Naive thymus-derived CD8-positive, alpha-beta T cell (primary cell): ENCODE measurements around the gene RTL3. TPM values are rescaled to one million over a fixed set of nuclear protein-coding genes. Genes with fewer than 3 reads are reported as not detected.
A peak's percentile ranks its signal among the peaks of the same experiment; 100 is the strongest.

Experiments
- ATAC-seq, 2 donors: fragments of 150-1000 bp; cut with Tn5 transposase in 1 of 2; sonication (Bioruptor Pico), chemical (Tn5 transposase) in 1 of 2; 1 replicate in 1 of 2; 2 replicates in 1 of 2; pipeline ENCODE4 v1.10.0; 2021; ENCODE audit warnings: mild to moderate bottlenecking in 2 of 2, moderate library complexity in 2 of 2
- POLR2A ChIA-PET: fragments of 350-600 bp; sonication (Branson Sonifier 250); formaldehyde crosslinking; loops from one replicate; lab custom pipeline; 2021; ENCODE audit warnings: antibody characterized with exemption; lab: Charles Lee
- DNase-seq, 10 donors: peaks; one replicate each; pipeline versions ENCODE4 v3.0.0 to v3.0.0-alpha.2; 2020 to 2022
- H3K27ac Mint-ChIP-seq, 10 donors: one replicate each; pipeline ENCODE4 v1.8.0; 2020 to 2022; ENCODE audit warnings: mild to moderate bottlenecking in 10 of 10, mixed read lengths in 10 of 10, moderate library complexity in 4 of 10, inconsistent platforms in 1 of 10
- H3K27me3 Mint-ChIP-seq, 5 donors: one replicate each; pipeline ENCODE4 v1.8.0; 2021 to 2022; ENCODE audit warnings: mixed read lengths in 5 of 5
- H3K36me3 Mint-ChIP-seq, 3 donors: one replicate each; pipeline ENCODE4 v1.8.0; 2020 to 2022; ENCODE audit warnings: mixed read lengths in 3 of 3, mild to moderate bottlenecking in 2 of 3, inconsistent platforms in 1 of 3
- H3K4me1 Mint-ChIP-seq, 4 donors: one replicate each; pipeline ENCODE4 v1.8.0; 2021 to 2022; ENCODE audit warnings: mixed read lengths in 4 of 4
- H3K4me3 Mint-ChIP-seq, 10 donors: one replicate each; pipeline ENCODE4 v1.8.0; 2020 to 2022; ENCODE audit warnings: mild to moderate bottlenecking in 10 of 10, mixed read lengths in 10 of 10, moderate library complexity in 6 of 10, inconsistent platforms in 1 of 10
- H3K9me3 Mint-ChIP-seq, 9 donors: one replicate each; pipeline ENCODE4 v1.8.0; 2020 to 2022; ENCODE audit warnings: mixed read lengths in 9 of 9, mild to moderate bottlenecking in 3 of 9, inconsistent platforms in 1 of 9, moderate library complexity in 1 of 9
- polyA plus RNA-seq, 3 donors: library from polyadenylated mRNA; unstranded; fragments of 300-500 nt; fragmentation: Illumina TruSeq; gene quantifications; one replicate each; pipeline ENCODE4 v1.2.3, GENCODE V29; 2021
- total RNA-seq, 8 experiments: library from RNA in 2 of 8; stranded (reverse) in 2 of 8; gene quantifications; one replicate each; pipeline ENCODE4 v1.2.3 and lab custom pipeline; 2021 to 2026

The RTL3 gene
- not detected for total RNA-seq
- not detected for polyA plus RNA-seq
- total RNA-seq (lab: John Stamatoyannopoulos, UW), result 0 reads per million in 6 experiments

- POLR2A ChIA-PET, result no interaction called here
- H3K27me3 Mint-ChIP-seq, result no peaks in the 10 kb centered on the region
- peaks cover 0 to 2% (median 0%) of the 10 kb centered on the region in 9 donors for H3K9me3 Mint-ChIP-seq
- ATAC-seq (no peak), DNase-seq (no peak)
- peak within 1 kb of the TSS in 1 of 10 donors; percentile 25 for H3K27ac Mint-ChIP-seq
- H3K36me3 Mint-ChIP-seq, result no peaks in the 10 kb centered on the region
- H3K4me3 Mint-ChIP-seq, result peak within 1 kb of the TSS in 7 of 10 donors; percentile 36 to 74 (median 62)
- peaks cover 7 to 19% (median 14%) of the 10 kb centered on the region in 4 donors for H3K4me1 Mint-ChIP-seq
These were observed at the start of gene RTL3 for GRCh38 chrX:78658845-78659744. Gene RTL3, minus strand, starts transcription at chrX:78659328. Its CDS starts 908 bp downstream, at chrX:78658420.

DNA sequence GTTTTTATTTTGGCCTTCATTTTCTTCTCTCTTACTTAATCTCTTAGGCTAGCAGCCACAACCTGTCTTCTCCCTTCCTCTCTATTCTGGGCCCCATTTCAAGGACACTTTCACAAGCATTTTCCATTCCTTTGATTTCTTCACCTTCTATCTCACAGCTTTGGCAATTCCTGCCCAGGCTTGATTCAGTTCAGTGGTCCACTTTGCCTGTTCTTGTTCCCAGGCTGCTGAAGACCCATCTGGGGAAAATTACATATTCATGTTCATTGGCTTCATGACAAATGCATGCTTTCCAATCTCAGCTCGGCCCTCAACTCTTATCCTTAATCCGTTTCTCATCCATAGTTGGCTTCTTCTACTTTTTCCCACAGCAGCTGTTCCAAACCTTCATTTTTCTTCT, 49.7 kb upstream of the RTL3 start:
- no peaks in the 10 kb centered on the region for H3K9me3 Mint-ChIP-seq
- DNase-seq, result no peak
- POLR2A ChIA-PET, result no interaction called here

DNA sequence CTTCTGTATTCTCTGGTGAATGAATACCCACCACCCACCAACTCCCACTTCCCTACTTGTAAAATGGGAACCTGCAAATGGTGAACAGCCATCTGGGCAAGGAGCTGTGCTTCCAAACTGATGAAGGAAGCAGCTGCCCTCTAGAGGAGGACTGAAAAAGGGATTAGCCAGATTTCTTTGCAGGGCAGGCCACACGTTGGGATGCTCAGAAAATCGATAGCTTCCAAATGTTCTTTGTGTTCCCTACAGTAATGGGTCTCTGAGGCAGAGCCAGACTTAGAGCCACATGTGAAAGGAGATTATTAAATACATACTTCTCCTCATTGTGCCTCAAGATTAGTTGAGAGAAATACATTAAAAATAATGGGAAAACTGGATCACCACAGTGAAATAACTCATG, 49.1 kb upstream of the RTL3 start:
- H3K27me3 Mint-ChIP-seq, result no peaks in the 10 kb centered on the region
- no peak overlapping the region for H3K27ac Mint-ChIP-seq
- H3K4me3 Mint-ChIP-seq, result no peak overlapping the region
- H3K9me3 Mint-ChIP-seq, result no peaks in the 10 kb centered on the region
- DNase-seq, result no peak
- no peak for ATAC-seq
- no peaks in the 10 kb centered on the region for H3K4me1 Mint-ChIP-seq
- no peaks in the 10 kb centered on the region for H3K36me3 Mint-ChIP-seq
- POLR2A ChIA-PET, result no interaction called here

More for the DNA sequence above, 49.7 kb upstream of the RTL3 start:
- no peak for ATAC-seq
- Mint-ChIP-seq H3K27me3 (no peaks in the 10 kb centered on the region), H3K27ac (no peak overlapping the region), H3K36me3 (no peaks in the 10 kb centered on the region), H3K4me1 (no peaks in the 10 kb centered on the region), H3K4me3 (no peak overlapping the region)

DNA sequence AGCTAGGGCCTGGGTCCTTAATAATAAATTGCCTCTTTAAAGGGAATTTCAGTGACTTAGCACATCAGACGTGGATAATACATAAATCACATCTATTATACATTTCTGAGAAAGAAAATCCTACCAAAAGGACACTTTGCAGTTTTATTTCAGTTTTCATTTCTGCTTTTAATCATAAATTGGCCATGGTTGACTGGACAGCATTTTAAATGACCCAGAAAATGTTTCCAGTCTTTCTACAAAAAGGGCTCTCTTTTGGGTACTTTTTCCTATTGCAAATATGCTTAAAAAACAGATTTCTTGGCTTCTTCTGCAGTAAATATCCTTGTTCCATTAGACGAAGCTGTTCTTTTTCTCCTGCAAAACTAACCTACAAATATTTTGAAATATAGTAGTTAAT, 46.9 kb upstream of the RTL3 start:
- POLR2A ChIA-PET, result no interaction called here
- no peak overlapping the region for H3K27ac Mint-ChIP-seq
- ATAC-seq (no peak), DNase-seq (no peak)
- H3K4me3 Mint-ChIP-seq, result no peak overlapping the region
- H3K4me1 Mint-ChIP-seq, result no peaks in the 10 kb centered on the region
- H3K36me3 Mint-ChIP-seq, result no peaks in the 10 kb centered on the region
- H3K9me3 Mint-ChIP-seq, result no peaks in the 10 kb centered on the region
- H3K27me3 Mint-ChIP-seq, result no peaks in the 10 kb centered on the region

GRCh38 chrX:78693536-78693935, 34.4 kb upstream of the RTL3 start:
- H3K4me3 Mint-ChIP-seq, result no peak overlapping the region
- DNase-seq, result no peak
- ATAC-seq, result no peak
- H3K27ac Mint-ChIP-seq, result no peak overlapping the region
- POLR2A ChIA-PET, result no interaction called here
- no peaks in the 10 kb centered on the region for H3K27me3 Mint-ChIP-seq
- H3K9me3 Mint-ChIP-seq, result peaks cover 0 to 2% (median 0%) of the 10 kb centered on the region in 9 donors
- H3K36me3 Mint-ChIP-seq, result no peaks in the 10 kb centered on the region
- peaks cover 0 to under 1% (median 0%) of the 10 kb centered on the region in 4 donors for H3K4me1 Mint-ChIP-seq

DNA sequence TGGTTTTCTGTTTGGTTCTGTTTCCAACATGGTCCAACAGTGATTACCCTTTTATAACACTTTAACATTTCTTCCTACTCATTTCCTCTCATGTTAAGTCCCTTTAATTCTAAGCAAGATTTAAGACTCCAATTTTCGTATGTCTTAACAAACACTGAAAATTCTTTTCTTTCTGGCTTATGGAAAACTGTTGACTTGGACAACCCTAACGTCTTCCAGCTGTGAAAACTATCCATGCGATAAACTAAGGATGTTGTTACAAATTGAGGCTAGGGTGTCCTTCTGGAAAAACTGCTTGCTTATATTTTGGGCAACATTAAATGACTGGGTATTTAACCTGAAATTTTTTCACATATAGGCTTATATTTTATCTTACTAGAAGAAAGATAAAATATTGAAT, 33.9 kb upstream of the RTL3 start:
- Mint-ChIP-seq H3K27me3 (no peaks in the 10 kb centered on the region), H3K4me1 (no peaks in the 10 kb centered on the region), H3K36me3 (no peaks in the 10 kb centered on the region), H3K4me3 (no peak overlapping the region), H3K9me3 (peaks cover 0 to 2% (median 0%) of the 10 kb centered on the region in 9 donors), H3K27ac (no peak overlapping the region)
- DNase-seq, result no peak
- ATAC-seq, result no peak
- POLR2A ChIA-PET, result no interaction called here

GRCh38 chrX:78687586-78687985, 28.5 kb upstream of the RTL3 start:
- no peaks in the 10 kb centered on the region for H3K4me1 Mint-ChIP-seq
- no peaks in the 10 kb centered on the region for H3K27me3 Mint-ChIP-seq
- peak overlapping the region in 1 of 10 donors; percentile 48 for H3K27ac Mint-ChIP-seq
- DNase-seq, result no peak
- H3K36me3 Mint-ChIP-seq, result no peaks in the 10 kb centered on the region
- H3K4me3 Mint-ChIP-seq, result no peak overlapping the region
- no peak for ATAC-seq
- no peaks in the 10 kb centered on the region for H3K9me3 Mint-ChIP-seq
- POLR2A ChIA-PET, result no interaction called here

DNA sequence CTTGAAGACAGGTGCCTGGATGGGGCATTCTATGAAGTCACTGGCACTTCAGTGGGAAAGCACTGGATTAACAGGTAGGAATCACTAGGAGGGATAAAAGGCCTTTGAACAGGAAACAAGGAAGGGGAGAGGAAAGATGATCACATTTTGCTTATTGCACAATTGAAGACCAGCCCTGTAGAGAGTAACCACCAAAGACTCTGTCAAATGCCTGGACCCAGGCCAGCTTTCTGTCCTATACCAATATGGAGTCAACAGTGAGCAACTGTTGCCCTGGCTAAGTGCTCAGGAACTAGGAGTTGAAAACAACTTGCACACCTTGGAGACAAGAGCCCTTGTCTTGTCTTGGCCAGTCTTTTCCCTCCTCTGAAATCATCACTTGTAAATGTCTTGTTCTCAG, 14.1 kb upstream of the RTL3 start:
- no peaks in the 10 kb centered on the region for H3K4me1 Mint-ChIP-seq
- POLR2A ChIA-PET, result no interaction called here
- no peak for DNase-seq
- H3K27ac Mint-ChIP-seq, result no peak overlapping the region
- ATAC-seq, result no peak
- no peak overlapping the region for H3K4me3 Mint-ChIP-seq
- H3K27me3 Mint-ChIP-seq, result no peaks in the 10 kb centered on the region
- peaks cover 0 to 1% (median 0%) of the 10 kb centered on the region in 3 donors for H3K36me3 Mint-ChIP-seq
- H3K9me3 Mint-ChIP-seq, result peaks cover 0 to 3% (median 0%) of the 10 kb centered on the region in 9 donors

GRCh38 chrX:78665342-78665741, 6.2 kb upstream of the RTL3 start:
- DNase-seq (no peak), ATAC-seq (no peak)
- Mint-ChIP-seq H3K4me1 (peaks cover 0 to 3% (median 0%) of the 10 kb centered on the region in 4 donors), H3K4me3 (no peak overlapping the region), H3K36me3 (no peaks in the 10 kb centered on the region), H3K9me3 (no peaks in the 10 kb centered on the region), H3K27me3 (no peaks in the 10 kb centered on the region), H3K27ac (no peak overlapping the region)
- POLR2A ChIA-PET, result no interaction called here

GRCh38 chrX:78661836-78662235, 2.7 kb upstream of the RTL3 start:
- no peaks in the 10 kb centered on the region for H3K27me3 Mint-ChIP-seq
- POLR2A ChIA-PET, result no interaction called here

DNA sequence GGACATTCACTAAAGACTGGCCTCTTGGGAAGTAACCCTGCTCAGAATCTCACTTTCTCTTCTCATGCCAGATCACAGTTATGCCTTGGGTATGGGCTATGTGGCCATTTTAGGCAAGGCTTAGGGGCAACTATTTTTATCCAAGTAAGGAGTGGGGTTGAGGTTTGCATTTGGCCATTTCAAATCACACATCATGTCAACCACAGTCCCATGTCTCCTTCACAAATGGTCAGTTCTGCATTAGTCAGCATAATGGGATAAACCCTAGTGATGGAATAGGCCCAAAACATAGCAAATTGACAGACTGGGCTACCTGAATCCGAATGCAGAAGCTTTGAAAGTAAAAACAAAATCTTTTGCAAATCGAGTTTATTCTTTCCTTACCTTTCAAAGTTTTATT, 827 bp upstream of the RTL3 start:
- no peak for ATAC-seq
- no peak for DNase-seq
- H3K27me3 Mint-ChIP-seq, result no peaks in the 10 kb centered on the region
- peaks cover 0 to 2% (median 0%) of the 10 kb centered on the region in 9 donors for H3K9me3 Mint-ChIP-seq
- no peak overlapping the region for H3K27ac Mint-ChIP-seq
- no peaks in the 10 kb centered on the region for H3K36me3 Mint-ChIP-seq
- POLR2A ChIA-PET, result no interaction called here
- H3K4me1 Mint-ChIP-seq, result peaks cover 4 to 19% (median 11%) of the 10 kb centered on the region in 4 donors
- no peak overlapping the region for H3K4me3 Mint-ChIP-seq

More at GRCh38 chrX:78661836-78662235, 2.7 kb upstream of the RTL3 start:
- Mint-ChIP-seq H3K27ac (no peak overlapping the region), H3K9me3 (no peaks in the 10 kb centered on the region), H3K36me3 (no peaks in the 10 kb centered on the region), H3K4me1 (peaks cover 2 to 19% (median 11%) of the 10 kb centered on the region in 4 donors), H3K4me3 (no peak overlapping the region)
- no peak for DNase-seq
- no peak for ATAC-seq

- Mint-ChIP-seq H3K4me1 (peaks cover 7 to 24% (median 16%) of the 10 kb centered on the region in 4 donors), H3K9me3 (peaks cover 0 to 2% (median 0%) of the 10 kb centered on the region in 9 donors), H3K4me3 (peak overlapping the region in 7 of 10 donors; percentile 36 to 74 (median 62)), H3K27me3 (no peaks in the 10 kb centered on the region), H3K36me3 (no peaks in the 10 kb centered on the region), H3K27ac (peak overlapping the region in 1 of 10 donors; percentile 25)
- POLR2A ChIA-PET, result no interaction called here
- DNase-seq, result no peak
- ATAC-seq, result no peak
These were observed 714 bp downstream of the RTL3 start for GRCh38 chrX:78658414-78658813.

- DNase-seq, result no peak
- no peak overlapping the region for H3K4me3 Mint-ChIP-seq
- POLR2A ChIA-PET, result no interaction called here
- ATAC-seq, result no peak
- no peak overlapping the region for H3K27ac Mint-ChIP-seq
- H3K27me3 Mint-ChIP-seq, result no peaks in the 10 kb centered on the region
- peaks cover 12 to 41% (median 28%) of the 10 kb centered on the region in 4 donors for H3K4me1 Mint-ChIP-seq
- H3K36me3 Mint-ChIP-seq, result no peaks in the 10 kb centered on the region
- H3K9me3 Mint-ChIP-seq, result peaks cover 0 to 2% (median 0%) of the 10 kb centered on the region in 9 donors
These were observed 3.5 kb downstream of the RTL3 start for GRCh38 chrX:78655642-78656041.
